GM12878 (cell line): ENCODE results near the gene ZSWIM6. TPM values are rescaled to one million over a fixed set of nuclear protein-coding genes. Genes with fewer than 3 reads are reported as not detected.

Source experiments
- ATAC-seq: fragments of 200-7000 bp; cut with Tn5 transposase; 3 replicates; pipeline ENCODE4 v1.9.1; 2020; ENCODE audit warnings: mild to moderate bottlenecking, moderate library complexity
- BruUV-seq: library from RNA; stranded (reverse); fragments of 400-500 nt; replicated peaks from 2 replicates; lab custom pipeline; 2021; lab: Mats Ljungman, UMichigan
- CTCF ChIA-PET: fragments of 300-600 bp; sonication (Branson Sonifier 250); formaldehyde crosslinking; extraction: SDS; loops from one replicate; lab custom pipeline; 2021; ENCODE audit warnings: inconsistent platforms; lab: Yijun Ruan, JAX
- POLR2A ChIA-PET: fragments of 350-600 bp; formaldehyde crosslinking; extraction: SDS; loops from one replicate; lab custom pipeline; 2021; ENCODE audit warnings: inconsistent platforms; lab: Charles Lee
- RAD21 ChIA-PET: fragments of 300-600 bp; sonication (Branson Sonifier 250); formaldehyde crosslinking; loops from one replicate; lab custom pipeline; 2023; ENCODE audit warnings: antibody characterized with exemption; ENCODE audit not compliant: unreplicated experiment; lab: Charles Lee
- SMC1A ChIA-PET: fragments of 300-600 bp; sonication (Branson Sonifier 250); formaldehyde crosslinking; loops from one replicate; lab custom pipeline; 2023; ENCODE audit not compliant: unreplicated experiment, uncharacterized antibody; lab: Charles Lee
- DNase-seq: peaks from one replicate; pipeline ENCODE4 v3.0.0-alpha.2; 2011; ENCODE audit warnings: low read depth, low spot score
- FAIRE-seq: peaks from 3 replicates; lab custom pipeline; 2011; peaks lifted over from hg19 to GRCh38; lab: Jason Lieb, UNC
- H2AFZ ChIP-seq: 2 replicates; pipeline ENCODE4 v1.6.0; 2011; ENCODE audit warnings: low read depth, low read length, control low read depth; ENCODE audit not compliant: control insufficient read depth
- H3K27ac ChIP-seq: 2 replicates; pipeline ENCODE4 v1.5.1; 2011; ENCODE audit warnings: control low read depth; ENCODE audit not compliant: control insufficient read depth, insufficient read depth
- H3K27me3 ChIP-seq, 2 experiments: replicated peaks in 1 of 2; 2 replicates each; pipeline versions ENCODE4 v1.6.0 to v1.6.1; 2011; ENCODE audit warnings: low read length in 1 of 2; ENCODE audit not compliant: control insufficient read depth in 2 of 2, insufficient read depth in 2 of 2
- H3K36me3 ChIP-seq, 2 experiments: 2 replicates each; pipeline ENCODE4 v1.5.1; 2011; ENCODE audit warnings: low read length in 1 of 2; ENCODE audit not compliant: control insufficient read depth in 2 of 2, insufficient read depth in 2 of 2
- H3K4me1 ChIP-seq: 2 replicates; pipeline ENCODE4 v1.6.1; 2011; ENCODE audit warnings: mild to moderate bottlenecking, low read length, moderate library complexity, mixed read lengths; ENCODE audit not compliant: control insufficient read depth, insufficient read depth
- H3K4me2 ChIP-seq: 2 replicates; pipeline ENCODE4 v1.6.0; 2011; ENCODE audit warnings: control low read depth; ENCODE audit not compliant: control insufficient read depth, insufficient read depth
- H3K4me3 ChIP-seq: fragments of 200-600 bp; sonication (generic); 2 replicates; pipeline ENCODE4 v1.5.1; 2016
- H3K79me2 ChIP-seq: 2 replicates; pipeline ENCODE4 v1.6.0; 2011; ENCODE audit warnings: low read length; ENCODE audit not compliant: control insufficient read depth, insufficient read depth
- H3K9ac ChIP-seq: 2 replicates; pipeline ENCODE4 v1.8.0; 2011; ENCODE audit warnings: low read length, control low read depth, mixed read lengths; ENCODE audit not compliant: control insufficient read depth, insufficient read depth
- H3K9me3 ChIP-seq: replicated peaks from 3 replicates; pipeline ENCODE4 v1.5.1; 2011; ENCODE audit warnings: mild to moderate bottlenecking, low read length; ENCODE audit not compliant: control insufficient read depth, insufficient read depth
- H4K20me1 ChIP-seq: 2 replicates; pipeline ENCODE4 v1.6.0; 2011; ENCODE audit not compliant: control insufficient read depth, insufficient read depth
- IRF4 ChIP-seq: IDR thresholded peaks from 2 replicates; pipeline ENCODE4 v1.6.1; 2011; ENCODE audit warnings: low read depth, low read length
- RELA ChIP-seq: fragments of 450-650 bp; IDR thresholded peaks from 2 replicates; pipeline ENCODE4 v1.8.0; 2014; ENCODE audit warnings: borderline replicate concordance; ENCODE audit not compliant: partially characterized antibody
- SREBF2 ChIP-seq: IDR thresholded peaks from 2 replicates; pipeline ENCODE4 v1.6.1; 2012; ENCODE audit warnings: mild to moderate bottlenecking, low read length
- YY1 ChIP-seq: IDR thresholded peaks from 2 replicates; pipeline ENCODE4 v1.6.1; 2011; ENCODE audit warnings: low read depth, mild to moderate bottlenecking, low read length
- WGBS: methylation state at CpG from one replicate; pipeline ENCODE4 v1.1.6; 2016; ENCODE audit warnings: low lambda C conversion rate; ENCODE audit not compliant: insufficient replicate concordance, insufficient coverage; ENCODE audit errors: missing lambda C conversion rate; 5-methylcytosine and 5-hydroxymethylcytosine counted together
- in situ Hi-C: fragments of 300-500 bp; cut with MboI; formaldehyde crosslinking; loops from 9 replicates; pipeline ENCODE4 v1.14.3; 2018; ENCODE audit warnings: mixed read lengths
- intact Hi-C: fragments of 100-400 bp; cut with micrococcal nuclease; formaldehyde crosslinking; loops from one replicate; pipeline ENCODE4 v1.14.2; 2022; ENCODE audit not compliant: unreplicated experiment
- polyA plus RNA-seq, 11 experiments: library from polyadenylated mRNA; depleted of rRNA in 4 of 11; unstranded in 6 of 11; stranded (reverse) in 5 of 11; fragments of >200 nt; fragmentation: Nextera tagmentation in 4 of 11; fragmentation: Illumina TruSeq in 1 of 11; extraction: Ambion mirVana in 4 of 11; extraction: Trizol in 1 of 11; gene quantifications; 1 replicate in 1 of 11; 2 replicates in 10 of 11; pipeline versions ENCODE4 v1.2.1 to v1.2.3, GENCODE V29; 2011 to 2016; ENCODE audit warnings: inconsistent platforms in 2 of 11, missing spikeins in 2 of 11, low read depth in 1 of 11
- total RNA-seq, 4 experiments: library from RNA; depleted of rRNA in 3 of 4; stranded (reverse); fragments of >200 nt in 3 of 4; fragmentation: Illumina TruSeq in 1 of 4; extraction: Trizol in 1 of 4; gene quantifications; 2 replicates each; pipeline versions ENCODE4 v1.2.1 to v1.2.3, GENCODE V29; 2013 to 2021
- TF ChIP-seq, protein P1 (sequence below): fragments of 450-650 bp; IDR thresholded peaks from 2 replicates; pipeline ENCODE4 v1.6.1; 2017; ENCODE audit warnings: mild to moderate bottlenecking, moderate library complexity
- TF ChIP-seq, protein P2 (sequence below): fragments of 450-650 bp; IDR thresholded peaks from 2 replicates; pipeline ENCODE4 v1.6.1; 2017; ENCODE audit warnings: borderline replicate concordance
- TF ChIP-seq, protein P3 (sequence below): fragments of 450-650 bp; formaldehyde crosslinking; IDR thresholded peaks from 2 replicates; pipeline ENCODE4 v1.5.0; 2022; ENCODE audit warnings: mild to moderate bottlenecking, missing genetic modification characterization

Gene ZSWIM6
- total and polyA plus RNA-seq, 10 of the 15 experiments (the other 5 are each of a cell fraction or from before 2014, with no cell fraction given) = 0.53 to 6.2 (median 3.4) TPM

DNA sequence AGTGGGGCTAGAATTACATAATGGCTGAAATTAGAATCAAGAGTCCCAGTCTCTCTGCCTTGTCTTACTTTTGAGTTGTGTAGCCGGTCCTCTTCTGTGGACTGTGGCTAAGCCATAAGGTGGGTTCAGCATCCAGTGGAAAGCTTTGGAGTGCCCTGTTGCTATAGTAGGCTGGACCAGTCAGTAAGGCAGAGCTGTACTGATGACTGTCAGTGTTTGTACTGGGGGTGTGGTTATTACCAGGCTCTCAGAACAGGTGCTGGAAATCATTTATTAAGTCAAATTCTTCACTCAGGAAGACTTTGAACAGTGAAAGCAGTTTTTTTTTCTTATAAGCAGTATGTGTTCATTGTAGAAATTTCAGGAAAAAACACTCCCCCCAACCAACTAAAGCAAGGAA is 129.4 kb downstream of the ZSWIM6 start:
- no peaks in the 10 kb centered on the region for H3K79me2 ChIP-seq
- RAD21 ChIA-PET = no interaction called here

More for the DNA sequence above, 129.4 kb downstream of the ZSWIM6 start:
- H3K4me1 ChIP-seq = no peaks in the 10 kb centered on the region
- no peaks in the 10 kb centered on the region for H3K9me3 ChIP-seq
- WGBS = 92% methylated on average over 1 of the region's 1 CpG
- H2AFZ ChIP-seq = no peak overlapping the region
- no peak overlapping the region for H3K9ac ChIP-seq
- H3K4me2 ChIP-seq = no peak overlapping the region
- SMC1A ChIA-PET = interaction anchor here (2.4 kb wide), 1 partner anchor 13 kb away, joined by 6 read pairs; no protein-coding TSS in a partner anchor
- in situ Hi-C loops = no loop called here
- CTCF ChIA-PET = interaction anchor here (0.6 kb wide), 1 partner anchor 40 kb away, joined by 3 read pairs; no protein-coding TSS in a partner anchor
- DNase-seq = no peak
- no peak overlapping the region for H3K27ac ChIP-seq
- H3K4me3 ChIP-seq = no peak overlapping the region
- FAIRE-seq = no peak
- no peaks in the 10 kb centered on the region for H3K36me3 ChIP-seq
- POLR2A ChIA-PET = no interaction called here
- ATAC-seq = no peak
- TF ChIP-seq SREBF2 (no peak), IRF4 (no peak), RELA (no peak), YY1 (no peak)
- TF ChIP-seq, protein P1, sequence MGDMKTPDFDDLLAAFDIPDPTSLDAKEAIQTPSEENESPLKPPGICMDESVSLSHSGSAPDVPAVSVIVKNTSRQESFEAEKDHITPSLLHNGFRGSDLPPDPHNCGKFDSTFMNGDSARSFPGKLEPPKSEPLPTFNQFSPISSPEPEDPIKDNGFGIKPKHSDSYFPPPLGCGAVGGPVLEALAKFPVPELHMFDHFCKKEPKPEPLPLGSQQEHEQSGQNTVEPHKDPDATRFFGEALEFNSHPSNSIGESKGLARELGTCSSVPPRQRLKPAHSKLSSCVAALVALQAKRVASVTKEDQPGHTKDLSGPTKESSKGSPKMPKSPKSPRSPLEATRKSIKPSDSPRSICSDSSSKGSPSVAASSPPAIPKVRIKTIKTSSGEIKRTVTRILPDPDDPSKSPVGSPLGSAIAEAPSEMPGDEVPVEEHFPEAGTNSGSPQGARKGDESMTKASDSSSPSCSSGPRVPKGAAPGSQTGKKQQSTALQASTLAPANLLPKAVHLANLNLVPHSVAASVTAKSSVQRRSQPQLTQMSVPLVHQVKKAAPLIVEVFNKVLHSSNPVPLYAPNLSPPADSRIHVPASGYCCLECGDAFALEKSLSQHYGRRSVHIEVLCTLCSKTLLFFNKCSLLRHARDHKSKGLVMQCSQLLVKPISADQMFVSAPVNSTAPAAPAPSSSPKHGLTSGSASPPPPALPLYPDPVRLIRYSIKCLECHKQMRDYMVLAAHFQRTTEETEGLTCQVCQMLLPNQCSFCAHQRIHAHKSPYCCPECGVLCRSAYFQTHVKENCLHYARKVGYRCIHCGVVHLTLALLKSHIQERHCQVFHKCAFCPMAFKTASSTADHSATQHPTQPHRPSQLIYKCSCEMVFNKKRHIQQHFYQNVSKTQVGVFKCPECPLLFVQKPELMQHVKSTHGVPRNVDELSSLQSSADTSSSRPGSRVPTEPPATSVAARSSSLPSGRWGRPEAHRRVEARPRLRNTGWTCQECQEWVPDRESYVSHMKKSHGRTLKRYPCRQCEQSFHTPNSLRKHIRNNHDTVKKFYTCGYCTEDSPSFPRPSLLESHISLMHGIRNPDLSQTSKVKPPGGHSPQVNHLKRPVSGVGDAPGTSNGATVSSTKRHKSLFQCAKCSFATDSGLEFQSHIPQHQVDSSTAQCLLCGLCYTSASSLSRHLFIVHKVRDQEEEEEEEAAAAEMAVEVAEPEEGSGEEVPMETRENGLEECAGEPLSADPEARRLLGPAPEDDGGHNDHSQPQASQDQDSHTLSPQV = no peak
- TF ChIP-seq, protein P2, sequence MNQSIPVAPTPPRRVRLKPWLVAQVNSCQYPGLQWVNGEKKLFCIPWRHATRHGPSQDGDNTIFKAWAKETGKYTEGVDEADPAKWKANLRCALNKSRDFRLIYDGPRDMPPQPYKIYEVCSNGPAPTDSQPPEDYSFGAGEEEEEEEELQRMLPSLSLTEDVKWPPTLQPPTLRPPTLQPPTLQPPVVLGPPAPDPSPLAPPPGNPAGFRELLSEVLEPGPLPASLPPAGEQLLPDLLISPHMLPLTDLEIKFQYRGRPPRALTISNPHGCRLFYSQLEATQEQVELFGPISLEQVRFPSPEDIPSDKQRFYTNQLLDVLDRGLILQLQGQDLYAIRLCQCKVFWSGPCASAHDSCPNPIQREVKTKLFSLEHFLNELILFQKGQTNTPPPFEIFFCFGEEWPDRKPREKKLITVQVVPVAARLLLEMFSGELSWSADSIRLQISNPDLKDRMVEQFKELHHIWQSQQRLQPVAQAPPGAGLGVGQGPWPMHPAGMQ = no peak
- TF ChIP-seq, protein P3, sequence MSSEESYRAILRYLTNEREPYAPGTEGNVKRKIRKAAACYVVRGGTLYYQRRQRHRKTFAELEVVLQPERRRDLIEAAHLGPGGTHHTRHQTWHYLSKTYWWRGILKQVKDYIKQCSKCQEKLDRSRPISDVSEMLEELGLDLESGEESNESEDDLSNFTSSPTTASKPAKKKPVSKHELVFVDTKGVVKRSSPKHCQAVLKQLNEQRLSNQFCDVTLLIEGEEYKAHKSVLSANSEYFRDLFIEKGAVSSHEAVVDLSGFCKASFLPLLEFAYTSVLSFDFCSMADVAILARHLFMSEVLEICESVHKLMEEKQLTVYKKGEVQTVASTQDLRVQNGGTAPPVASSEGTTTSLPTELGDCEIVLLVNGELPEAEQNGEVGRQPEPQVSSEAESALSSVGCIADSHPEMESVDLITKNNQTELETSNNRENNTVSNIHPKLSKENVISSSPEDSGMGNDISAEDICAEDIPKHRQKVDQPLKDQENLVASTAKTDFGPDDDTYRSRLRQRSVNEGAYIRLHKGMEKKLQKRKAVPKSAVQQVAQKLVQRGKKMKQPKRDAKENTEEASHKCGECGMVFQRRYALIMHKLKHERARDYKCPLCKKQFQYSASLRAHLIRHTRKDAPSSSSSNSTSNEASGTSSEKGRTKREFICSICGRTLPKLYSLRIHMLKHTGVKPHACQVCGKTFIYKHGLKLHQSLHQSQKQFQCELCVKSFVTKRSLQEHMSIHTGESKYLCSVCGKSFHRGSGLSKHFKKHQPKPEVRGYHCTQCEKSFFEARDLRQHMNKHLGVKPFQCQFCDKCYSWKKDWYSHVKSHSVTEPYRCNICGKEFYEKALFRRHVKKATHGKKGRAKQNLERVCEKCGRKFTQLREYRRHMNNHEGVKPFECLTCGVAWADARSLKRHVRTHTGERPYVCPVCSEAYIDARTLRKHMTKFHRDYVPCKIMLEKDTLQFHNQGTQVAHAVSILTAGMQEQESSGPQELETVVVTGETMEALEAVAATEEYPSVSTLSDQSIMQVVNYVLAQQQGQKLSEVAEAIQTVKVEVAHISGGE (CRISPR knock-in tag) = no peak
- no peaks in the 10 kb centered on the region for H4K20me1 ChIP-seq
- intact Hi-C loops = no loop called here
- BruUV-seq = no TSS peak
- H3K27me3 ChIP-seq = no peaks in the 10 kb centered on the region
